HepG2 (cell line): ENCODE data around the gene SERPINB6. TPM values are rescaled to one million over a fixed set of nuclear protein-coding genes. Genes with fewer than 3 reads are reported as not detected.
A peak's percentile ranks its signal among the peaks of the same experiment; 100 is the strongest.

Experiments
- BORCS8-MEF2B ChIP-seq: sonication (generic); formaldehyde crosslinking; IDR thresholded peaks from 2 replicates; pipeline ENCODE4 v1.8.0; 2022; ENCODE audit warnings: mild to moderate bottlenecking, missing genetic modification reagents
- ISL2 ChIP-seq: sonication (generic); formaldehyde crosslinking; IDR thresholded peaks from 2 replicates; pipeline ENCODE4 v1.5.0; 2020; ENCODE audit warnings: missing genetic modification reagents
- JUN ChIP-seq: sonication (generic); formaldehyde crosslinking; IDR thresholded peaks from 2 replicates; pipeline ENCODE4 v1.4.0; 2020; ENCODE audit warnings: mild to moderate bottlenecking, missing genetic modification reagents
- KLF15 ChIP-seq: sonication (generic); formaldehyde crosslinking; IDR thresholded peaks from 2 replicates; pipeline ENCODE4 v1.8.1; 2023; ENCODE audit warnings: borderline replicate concordance, mild to moderate bottlenecking, inconsistent platforms, missing genetic modification reagents, mixed read lengths
- NFYC ChIP-seq: IDR thresholded peaks from 2 replicates; pipeline ENCODE4 v1.6.1; 2016; ENCODE audit warnings: missing genetic modification reagents, missing compliant biosample characterization
- PAXIP1 ChIP-seq: sonication (generic); formaldehyde crosslinking; conservative IDR thresholded peaks from 2 replicates; pipeline ENCODE4 v1.4.0; 2020; ENCODE audit warnings: mild to moderate bottlenecking, missing genetic modification reagents, moderate library complexity
- POLR2AphosphoS2 ChIP-seq: IDR thresholded peaks from 2 replicates; pipeline ENCODE4 v1.6.1; 2011; ENCODE audit warnings: low read depth, low read length, improper control_type of control experiment
- SOX6 ChIP-seq, 2 experiments: fragments of 450-650 bp in 1 of 2; sonication (generic) in 1 of 2; formaldehyde crosslinking in 1 of 2; IDR thresholded peaks; 2 replicates each; pipeline versions ENCODE4 v1.4.0 to v1.6.1; 2017 to 2020; ENCODE audit warnings: antibody characterized with exemption in 1 of 2, mild to moderate bottlenecking in 1 of 2, missing genetic modification reagents in 1 of 2
- TEAD2 ChIP-seq: sonication (generic); formaldehyde crosslinking; IDR thresholded peaks from 2 replicates; pipeline ENCODE4 v1.9.0; 2021; ENCODE audit warnings: missing genetic modification reagents
- YEATS2 ChIP-seq: sonication (generic); formaldehyde crosslinking; IDR thresholded peaks from 2 replicates; pipeline ENCODE4 v1.4.0; 2020; ENCODE audit warnings: missing genetic modification reagents, borderline replicate concordance
- ZNF816 ChIP-seq: sonication (generic); formaldehyde crosslinking; IDR thresholded peaks from 2 replicates; pipeline ENCODE4 v1.8.0; 2022; ENCODE audit warnings: missing genetic modification reagents, mild to moderate bottlenecking, borderline replicate concordance
- polyA plus RNA-seq, 8 experiments: library from polyadenylated mRNA; depleted of rRNA in 3 of 8; stranded (reverse) in 7 of 8; unstranded in 1 of 8; fragments of >200 nt; fragmentation: Illumina TruSeq in 4 of 8; extraction: Trizol in 4 of 8; gene quantifications; 2 replicates each; pipeline versions ENCODE4 v1.2.1 to v1.2.3, GENCODE V29; 2011 to 2016; ENCODE audit warnings: low read depth in 4 of 8, missing spikeins in 1 of 8, mixed read lengths in 1 of 8; ENCODE audit not compliant: insufficient read depth in 1 of 8
- total RNA-seq, 5 experiments: library from RNA; depleted of rRNA; stranded (reverse); fragments of >200 nt; fragmentation: Illumina TruSeq; extraction: Trizol; gene quantifications; 2 replicates each; pipeline ENCODE4 v1.2.3, GENCODE V29; 2016; ENCODE audit warnings: low read depth in 1 of 5
- TF ChIP-seq, protein P1 (sequence below): sonication (generic); formaldehyde crosslinking; IDR thresholded peaks from 2 replicates; pipeline ENCODE4 v1.5.0; 2020; ENCODE audit warnings: missing genetic modification reagents, mild to moderate bottlenecking, borderline replicate concordance
- TF ChIP-seq, protein P2 (sequence below): IDR thresholded peaks from 2 replicates; pipeline ENCODE4 v1.6.1; 2016; ENCODE audit warnings: low read depth
- TF ChIP-seq, protein P3 (sequence below): sonication (generic); formaldehyde crosslinking; IDR thresholded peaks from 2 replicates; pipeline ENCODE4 v1.4.0; 2020; ENCODE audit warnings: missing genetic modification reagents
- TF ChIP-seq, protein P4 (sequence below): sonication (generic); formaldehyde crosslinking; IDR thresholded peaks from 2 replicates; pipeline ENCODE4 v1.5.0; 2020; ENCODE audit warnings: missing genetic modification reagents

Gene SERPINB6
- total and polyA plus RNA-seq, 2 of the 13 experiments (the other 11 are each of a cell fraction or from before 2014, with no cell fraction given): 38.2 to 61.3 TPM

DNA sequence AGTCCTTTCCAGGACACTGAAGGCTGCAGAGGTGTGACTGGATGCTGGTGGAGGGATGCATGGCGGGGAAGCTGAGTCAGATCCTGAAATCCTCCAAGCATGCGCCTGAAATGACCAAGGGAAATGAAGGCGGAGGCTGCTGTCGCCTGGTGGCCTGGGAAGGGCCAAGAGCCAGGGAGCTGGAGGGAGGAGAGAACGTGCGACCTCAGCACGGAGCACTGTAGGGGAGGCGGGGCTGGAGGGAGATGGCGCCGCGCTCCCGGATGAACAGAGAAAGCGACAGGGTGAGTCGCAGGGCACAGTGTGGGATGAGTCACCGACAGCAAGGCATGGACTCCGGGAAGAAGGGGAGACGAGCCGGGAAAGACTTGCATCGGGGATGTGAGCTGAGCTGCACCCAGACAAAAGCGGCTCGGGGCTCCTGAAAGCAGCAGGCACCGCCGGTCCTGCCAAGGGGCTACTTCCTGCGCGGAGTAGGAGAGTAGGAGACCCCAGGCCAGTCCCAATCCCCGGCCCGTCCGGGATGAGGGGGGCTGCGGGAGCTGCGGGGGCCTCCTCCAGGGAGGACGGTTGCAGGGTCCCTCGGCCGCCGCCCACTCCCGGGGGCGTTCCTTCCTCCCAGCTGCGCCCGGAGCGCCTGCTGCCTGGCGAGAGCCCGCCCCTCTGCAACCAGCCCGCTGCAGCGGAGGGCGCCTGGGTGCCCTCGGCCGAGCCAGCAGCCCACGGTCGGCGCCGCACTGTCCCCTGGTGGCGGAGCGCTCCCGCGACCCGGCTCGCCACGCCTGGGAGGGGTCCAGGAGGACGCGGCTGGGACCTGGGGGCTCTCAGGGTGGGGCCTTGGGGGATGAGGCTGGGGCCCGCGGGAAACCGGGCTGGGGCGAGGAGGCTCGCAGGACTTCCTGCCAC is 17.3 kb upstream of the SERPINB6 start (continued):
- peak; percentile 78 for TF ChIP-seq PAXIP1
- TF ChIP-seq, protein P1, sequence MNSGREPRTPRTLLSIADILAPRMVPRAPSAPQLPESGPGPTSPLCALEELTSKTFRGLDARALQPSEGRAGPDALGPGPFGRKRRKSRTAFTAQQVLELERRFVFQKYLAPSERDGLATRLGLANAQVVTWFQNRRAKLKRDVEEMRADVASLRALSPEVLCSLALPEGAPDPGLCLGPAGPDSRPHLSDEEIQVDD (CRISPR knock-in tag): no peak
- TF ChIP-seq NFYC (CRISPR knock-in tag): no peak; the same call in 1 of the 2 replicates
- TF ChIP-seq, protein P2, sequence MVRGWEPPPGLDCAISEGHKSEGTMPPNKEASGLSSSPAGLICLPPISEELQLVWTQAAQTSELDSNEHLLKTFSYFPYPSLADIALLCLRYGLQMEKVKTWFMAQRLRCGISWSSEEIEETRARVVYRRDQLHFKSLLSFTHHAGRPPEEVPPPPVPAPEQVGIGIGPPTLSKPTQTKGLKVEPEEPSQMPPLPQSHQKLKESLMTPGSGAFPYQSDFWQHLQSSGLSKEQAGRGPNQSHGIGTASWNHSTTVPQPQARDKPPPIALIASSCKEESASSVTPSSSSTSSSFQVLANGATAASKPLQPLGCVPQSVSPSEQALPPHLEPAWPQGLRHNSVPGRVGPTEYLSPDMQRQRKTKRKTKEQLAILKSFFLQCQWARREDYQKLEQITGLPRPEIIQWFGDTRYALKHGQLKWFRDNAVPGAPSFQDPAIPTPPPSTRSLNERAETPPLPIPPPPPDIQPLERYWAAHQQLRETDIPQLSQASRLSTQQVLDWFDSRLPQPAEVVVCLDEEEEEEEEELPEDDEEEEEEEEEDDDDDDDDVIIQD: peak; percentile 77
- TF ChIP-seq POLR2AphosphoS2: no peak
- TF ChIP-seq ISL2 (CRISPR knock-in tag): peak; percentile 38; the same call in 1 of the 2 replicates
- 0 out of 2 replicates have a peak, but pooled peaks have one; percentile 95 for TF ChIP-seq ZNF816 (CRISPR knock-in tag)
- TF ChIP-seq SOX6 (IDR thresholded peaks at IDR 0.05): no peak
- TF ChIP-seq SOX6 (CRISPR knock-in tag; IDR thresholded peaks at IDR 0.05): peak; percentile 73
- TF ChIP-seq, protein P3, sequence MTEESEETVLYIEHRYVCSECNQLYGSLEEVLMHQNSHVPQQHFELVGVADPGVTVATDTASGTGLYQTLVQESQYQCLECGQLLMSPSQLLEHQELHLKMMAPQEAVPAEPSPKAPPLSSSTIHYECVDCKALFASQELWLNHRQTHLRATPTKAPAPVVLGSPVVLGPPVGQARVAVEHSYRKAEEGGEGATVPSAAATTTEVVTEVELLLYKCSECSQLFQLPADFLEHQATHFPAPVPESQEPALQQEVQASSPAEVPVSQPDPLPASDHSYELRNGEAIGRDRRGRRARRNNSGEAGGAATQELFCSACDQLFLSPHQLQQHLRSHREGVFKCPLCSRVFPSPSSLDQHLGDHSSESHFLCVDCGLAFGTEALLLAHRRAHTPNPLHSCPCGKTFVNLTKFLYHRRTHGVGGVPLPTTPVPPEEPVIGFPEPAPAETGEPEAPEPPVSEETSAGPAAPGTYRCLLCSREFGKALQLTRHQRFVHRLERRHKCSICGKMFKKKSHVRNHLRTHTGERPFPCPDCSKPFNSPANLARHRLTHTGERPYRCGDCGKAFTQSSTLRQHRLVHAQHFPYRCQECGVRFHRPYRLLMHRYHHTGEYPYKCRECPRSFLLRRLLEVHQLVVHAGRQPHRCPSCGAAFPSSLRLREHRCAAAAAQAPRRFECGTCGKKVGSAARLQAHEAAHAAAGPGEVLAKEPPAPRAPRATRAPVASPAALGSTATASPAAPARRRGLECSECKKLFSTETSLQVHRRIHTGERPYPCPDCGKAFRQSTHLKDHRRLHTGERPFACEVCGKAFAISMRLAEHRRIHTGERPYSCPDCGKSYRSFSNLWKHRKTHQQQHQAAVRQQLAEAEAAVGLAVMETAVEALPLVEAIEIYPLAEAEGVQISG (CRISPR knock-in tag): peak; percentile 76
- TF ChIP-seq TEAD2 (CRISPR knock-in tag): no peak; the same call in 1 of the 2 replicates
- no peak; the same call in 1 of the 2 replicates for TF ChIP-seq JUN (CRISPR knock-in tag)
- no peak; the same call in 1 of the 2 replicates for TF ChIP-seq KLF15 (CRISPR knock-in tag)
- TF ChIP-seq YEATS2 (CRISPR knock-in tag): peak; percentile 65
- TF ChIP-seq BORCS8-MEF2B: peak; percentile 84
- TF ChIP-seq, protein P4, sequence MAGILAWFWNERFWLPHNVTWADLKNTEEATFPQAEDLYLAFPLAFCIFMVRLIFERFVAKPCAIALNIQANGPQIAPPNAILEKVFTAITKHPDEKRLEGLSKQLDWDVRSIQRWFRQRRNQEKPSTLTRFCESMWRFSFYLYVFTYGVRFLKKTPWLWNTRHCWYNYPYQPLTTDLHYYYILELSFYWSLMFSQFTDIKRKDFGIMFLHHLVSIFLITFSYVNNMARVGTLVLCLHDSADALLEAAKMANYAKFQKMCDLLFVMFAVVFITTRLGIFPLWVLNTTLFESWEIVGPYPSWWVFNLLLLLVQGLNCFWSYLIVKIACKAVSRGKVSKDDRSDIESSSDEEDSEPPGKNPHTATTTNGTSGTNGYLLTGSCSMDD (CRISPR knock-in tag): no peak
